GM12878 (cell line): ENCODE results near the gene NPLOC4.

Experiments used
- BHLHE40 ChIP-seq, 2 experiments: fragments of 450-650 bp in 1 of 2; IDR thresholded peaks; 2 replicates each; pipeline ENCODE4 v1.6.1; 2011 to 2017; ENCODE audit warnings: low read depth in 2 of 2, borderline replicate concordance in 1 of 2, improper control_type of control experiment in 1 of 2, low read length in 1 of 2, mild to moderate bottlenecking in 1 of 2
- EZH2 ChIP-seq: IDR thresholded peaks from 2 replicates; pipeline ENCODE4 v1.6.1; 2012; ENCODE audit warnings: low read depth, mild to moderate bottlenecking, control low read depth, inconsistent platforms, low read length, borderline replicate concordance; ENCODE audit not compliant: control insufficient read depth
- FOXK2 ChIP-seq: fragments of 450-650 bp; IDR thresholded peaks from 2 replicates; pipeline ENCODE4 v1.6.1; 2017; ENCODE audit warnings: mild to moderate bottlenecking, moderate library complexity
- POLR2A ChIP-seq: IDR thresholded peaks from 2 replicates; pipeline ENCODE4 v1.6.1; 2011; ENCODE audit warnings: low read depth, mild to moderate bottlenecking, low read length
- REST ChIP-seq: IDR thresholded peaks from 2 replicates; pipeline ENCODE4 v1.6.1; 2012; ENCODE audit warnings: mild to moderate bottlenecking, low read depth, low read length
- SMARCA5 ChIP-seq: fragments of 450-650 bp; IDR thresholded peaks from 2 replicates; pipeline ENCODE4 v1.6.1; 2017; ENCODE audit warnings: mild to moderate bottlenecking
- SPI1 ChIP-seq: IDR thresholded peaks from 2 replicates; pipeline ENCODE4 v1.6.1; 2011; ENCODE audit warnings: low read depth, mild to moderate bottlenecking, low read length, moderate library complexity, borderline replicate concordance; ENCODE audit not compliant: insufficient read depth
- USF1 ChIP-seq: IDR thresholded peaks from 2 replicates; pipeline ENCODE4 v1.6.1; 2011; ENCODE audit warnings: borderline replicate concordance, low read depth, mild to moderate bottlenecking, moderate library complexity, mixed read lengths, low read length; ENCODE audit not compliant: insufficient read depth; ENCODE audit errors: extremely low read length
- YY1 ChIP-seq: IDR thresholded peaks from 2 replicates; pipeline ENCODE4 v1.6.1; 2011; ENCODE audit warnings: low read depth, mild to moderate bottlenecking, low read length
- TF ChIP-seq, protein P1 (sequence below), 3 experiments: IDR thresholded peaks in 2 of 3; conservative IDR thresholded peaks in 1 of 3; 2 replicates each; pipeline ENCODE4 v1.5.1; 2011; ENCODE audit warnings: low read depth in 3 of 3, low read length in 3 of 3, mild to moderate bottlenecking in 3 of 3, control low read depth in 2 of 3, moderate library complexity in 2 of 3, inconsistent platforms in 1 of 3, mixed read lengths in 1 of 3; ENCODE audit not compliant: control insufficient read depth in 2 of 3, insufficient read depth in 1 of 3; ENCODE audit errors: extremely low read depth in 1 of 3

GRCh38 chr17:81563861-81564586 is 72.9 kb downstream of the NPLOC4 start:
- TF ChIP-seq POLR2A: no peak
- TF ChIP-seq, protein P1, sequence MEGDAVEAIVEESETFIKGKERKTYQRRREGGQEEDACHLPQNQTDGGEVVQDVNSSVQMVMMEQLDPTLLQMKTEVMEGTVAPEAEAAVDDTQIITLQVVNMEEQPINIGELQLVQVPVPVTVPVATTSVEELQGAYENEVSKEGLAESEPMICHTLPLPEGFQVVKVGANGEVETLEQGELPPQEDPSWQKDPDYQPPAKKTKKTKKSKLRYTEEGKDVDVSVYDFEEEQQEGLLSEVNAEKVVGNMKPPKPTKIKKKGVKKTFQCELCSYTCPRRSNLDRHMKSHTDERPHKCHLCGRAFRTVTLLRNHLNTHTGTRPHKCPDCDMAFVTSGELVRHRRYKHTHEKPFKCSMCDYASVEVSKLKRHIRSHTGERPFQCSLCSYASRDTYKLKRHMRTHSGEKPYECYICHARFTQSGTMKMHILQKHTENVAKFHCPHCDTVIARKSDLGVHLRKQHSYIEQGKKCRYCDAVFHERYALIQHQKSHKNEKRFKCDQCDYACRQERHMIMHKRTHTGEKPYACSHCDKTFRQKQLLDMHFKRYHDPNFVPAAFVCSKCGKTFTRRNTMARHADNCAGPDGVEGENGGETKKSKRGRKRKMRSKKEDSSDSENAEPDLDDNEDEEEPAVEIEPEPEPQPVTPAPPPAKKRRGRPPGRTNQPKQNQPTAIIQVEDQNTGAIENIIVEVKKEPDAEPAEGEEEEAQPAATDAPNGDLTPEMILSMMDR (IDR thresholded peaks at IDR 0.05 in 2 of 3, conservative IDR thresholded peaks at IDR 0.05 in 1 of 3; ENCODE audit: control insufficient read depth in 2 of 3, extremely low read depth in 1 of 3, insufficient read depth in 1 of 3, low read depth in 3 of 3, low read length in 3 of 3): no peak
- no peak for TF ChIP-seq SMARCA5
- TF ChIP-seq SPI1: no peak
- TF ChIP-seq BHLHE40 (IDR thresholded peaks at IDR 0.05; ENCODE audit: borderline replicate concordance in 1 of 2, low read depth in 2 of 2, low read length in 1 of 2): no peak
- no peak for TF ChIP-seq EZH2
- TF ChIP-seq YY1: no peak
- TF ChIP-seq USF1: no peak
- no peak for TF ChIP-seq REST
- TF ChIP-seq FOXK2: no peak
